Measurements from ENCODE around the gene PLRG1. TPM values are rescaled to one million over a fixed set of nuclear protein-coding genes. Genes with fewer than 3 reads are reported as not detected.

PLRG1 gene
- total RNA-seq, 1 donor from 2014 or later: 92.7 TPM

DNA sequence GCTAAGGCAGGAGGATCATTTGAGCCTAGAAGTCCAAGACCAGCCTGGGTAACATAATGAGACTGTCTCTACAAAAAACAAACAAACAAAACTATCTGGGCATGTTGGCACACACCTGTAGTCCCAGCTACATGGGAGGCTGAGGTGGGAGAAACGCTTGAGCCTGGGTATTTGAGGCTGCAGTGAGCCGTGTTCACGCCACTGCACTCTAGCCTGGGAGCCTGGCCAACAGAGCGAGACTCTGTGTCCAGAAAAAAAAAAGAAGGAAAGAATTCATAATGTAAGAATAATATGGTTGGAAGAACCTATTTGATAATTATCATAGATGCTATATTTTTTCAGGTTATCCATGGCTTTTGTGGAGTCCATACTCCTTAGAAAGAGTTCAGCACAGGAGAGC lies 32.6 kb downstream of the PLRG1 start:
- Histone ChIP-seq H2AFZ (replicated peaks) (no peak overlapping the region), H3K27me3 (no peaks in the 10 kb centered on the region), H3K4me2 (no peak overlapping the region), H4K20me1 (ENCODE audit: low read depth) (no peaks in the 10 kb centered on the region), H3K36me3 (no peaks in the 10 kb centered on the region), H3F3A (ENCODE audit: low read depth) (no peaks in the 10 kb centered on the region), H3K9me3 (ENCODE audit: low read depth) (no peaks in the 10 kb centered on the region), H3K4me1 (peaks cover 10% of the 10 kb centered on the region), H3K9ac (no peak overlapping the region), H3K4me3 (no peak overlapping the region), H3K79me2 (ENCODE audit: low read depth) (no peaks in the 10 kb centered on the region), H3K27ac (no peak overlapping the region)
- H3K4me3 Mint-ChIP-seq: no peak overlapping the region
- H3K36me3 Mint-ChIP-seq: no peaks in the 10 kb centered on the region
- peaks cover 10% of the 10 kb centered on the region for H3K9me3 Mint-ChIP-seq
- DNase-seq (ENCODE audit: low spot score): no peak
- peaks cover 67% of the 10 kb centered on the region for H3K4me1 Mint-ChIP-seq
- no peaks in the 10 kb centered on the region for H3K27me3 Mint-ChIP-seq (ENCODE audit: insufficient read depth, low read depth)
- TF ChIP-seq EZH2 (IDR thresholded peaks at IDR 0.05) (no peak), EZH2phosphoT487 (IDR thresholded peaks at IDR 0.05) (no peak)
- TF ChIP-seq, protein P1, sequence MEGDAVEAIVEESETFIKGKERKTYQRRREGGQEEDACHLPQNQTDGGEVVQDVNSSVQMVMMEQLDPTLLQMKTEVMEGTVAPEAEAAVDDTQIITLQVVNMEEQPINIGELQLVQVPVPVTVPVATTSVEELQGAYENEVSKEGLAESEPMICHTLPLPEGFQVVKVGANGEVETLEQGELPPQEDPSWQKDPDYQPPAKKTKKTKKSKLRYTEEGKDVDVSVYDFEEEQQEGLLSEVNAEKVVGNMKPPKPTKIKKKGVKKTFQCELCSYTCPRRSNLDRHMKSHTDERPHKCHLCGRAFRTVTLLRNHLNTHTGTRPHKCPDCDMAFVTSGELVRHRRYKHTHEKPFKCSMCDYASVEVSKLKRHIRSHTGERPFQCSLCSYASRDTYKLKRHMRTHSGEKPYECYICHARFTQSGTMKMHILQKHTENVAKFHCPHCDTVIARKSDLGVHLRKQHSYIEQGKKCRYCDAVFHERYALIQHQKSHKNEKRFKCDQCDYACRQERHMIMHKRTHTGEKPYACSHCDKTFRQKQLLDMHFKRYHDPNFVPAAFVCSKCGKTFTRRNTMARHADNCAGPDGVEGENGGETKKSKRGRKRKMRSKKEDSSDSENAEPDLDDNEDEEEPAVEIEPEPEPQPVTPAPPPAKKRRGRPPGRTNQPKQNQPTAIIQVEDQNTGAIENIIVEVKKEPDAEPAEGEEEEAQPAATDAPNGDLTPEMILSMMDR (IDR thresholded peaks at IDR 0.05): no peak
- H3K27ac Mint-ChIP-seq: peak overlapping the region; percentile 70

DNA sequence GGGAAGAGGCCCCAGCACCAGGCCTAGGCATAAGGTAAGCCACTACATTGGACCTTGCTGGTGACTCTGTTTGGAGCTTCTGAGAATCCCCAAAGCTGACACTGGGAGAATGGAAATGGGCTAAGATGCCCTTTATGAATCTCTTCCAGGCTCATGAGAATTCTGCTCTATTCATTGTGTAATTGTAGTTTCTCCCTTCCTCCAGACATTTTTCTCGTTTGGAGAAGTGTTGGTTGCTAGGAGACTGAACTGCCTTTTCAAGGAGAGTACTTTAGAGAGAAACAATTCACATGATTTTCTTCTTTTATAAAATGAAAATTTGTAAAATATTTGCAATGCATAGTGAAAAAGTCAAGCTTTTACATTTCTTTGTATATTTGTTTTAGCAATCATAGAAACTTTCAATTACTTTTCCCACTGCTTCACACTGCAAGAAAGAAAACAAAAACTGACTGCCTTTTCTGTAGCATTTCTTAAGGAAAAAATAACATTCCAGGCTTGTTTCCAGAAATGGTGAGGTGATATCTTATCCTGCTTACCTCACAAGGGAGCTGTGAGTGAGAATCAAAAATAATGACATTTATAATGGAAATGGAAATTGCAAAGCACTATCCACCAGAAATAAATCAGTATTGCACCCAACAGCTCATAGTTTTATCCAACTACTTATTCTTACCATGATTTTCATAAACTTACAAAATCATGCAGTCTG lies 33.7 kb downstream of the PLRG1 start:
- Histone ChIP-seq H3K4me3 (no peak overlapping the region), H2AFZ (replicated peaks) (no peak overlapping the region), H3K9ac (no peak overlapping the region), H3K9me3 (ENCODE audit: low read depth) (no peaks in the 10 kb centered on the region), H3K4me1 (peaks cover 17% of the 10 kb centered on the region), H3K36me3 (no peaks in the 10 kb centered on the region), H3K27ac (no peak overlapping the region), H3K27me3 (no peaks in the 10 kb centered on the region), H3K4me2 (no peak overlapping the region), H3F3A (ENCODE audit: low read depth) (no peaks in the 10 kb centered on the region), H4K20me1 (ENCODE audit: low read depth) (no peaks in the 10 kb centered on the region), H3K79me2 (ENCODE audit: low read depth) (no peaks in the 10 kb centered on the region)
- no peak for TF ChIP-seq EZH2 (IDR thresholded peaks at IDR 0.05)
- TF ChIP-seq, protein P1 (IDR thresholded peaks at IDR 0.05): no peak
- TF ChIP-seq EZH2phosphoT487 (IDR thresholded peaks at IDR 0.05): no peak
- Mint-ChIP-seq H3K27me3 (ENCODE audit: insufficient read depth, low read depth) (peaks cover 2% of the 10 kb centered on the region), H3K36me3 (no peaks in the 10 kb centered on the region), H3K4me3 (no peak overlapping the region), H3K9me3 (peaks cover 10% of the 10 kb centered on the region), H3K27ac (peak overlapping the region; percentile 97), H3K4me1 (peaks cover 67% of the 10 kb centered on the region)
- DNase-seq (ENCODE audit: low spot score): no peak

DNA sequence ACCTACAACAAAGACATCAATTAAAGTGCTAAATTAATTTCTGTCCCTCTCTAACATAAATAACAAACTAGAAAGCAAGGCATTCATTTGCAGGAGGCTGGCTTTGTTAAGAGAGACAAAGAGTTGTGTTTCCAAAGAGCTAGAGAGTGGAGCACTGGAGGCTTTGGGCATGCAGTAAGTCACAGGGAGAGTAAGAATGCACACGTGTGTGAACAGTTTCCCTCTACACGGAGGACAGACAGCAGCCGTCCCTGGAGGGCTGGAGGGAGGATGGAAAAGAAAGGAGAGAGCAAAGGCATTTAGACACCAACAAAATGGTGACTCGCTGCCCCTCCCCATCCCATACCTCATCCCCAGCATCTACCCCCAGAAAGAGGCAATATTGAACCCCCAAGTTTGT lies 38.2 kb downstream of the PLRG1 start:
- H3K4me3 ChIP-seq: no peak overlapping the region
- Mint-ChIP-seq H3K4me1 (peaks cover 32% of the 10 kb centered on the region), H3K36me3 (no peaks in the 10 kb centered on the region), H3K27me3 (ENCODE audit: insufficient read depth, low read depth) (peaks cover 2% of the 10 kb centered on the region), H3K4me3 (no peak overlapping the region), H3K27ac (peak overlapping the region; percentile 85), H3K9me3 (peaks cover 10% of the 10 kb centered on the region)
- H3K9me3 ChIP-seq (ENCODE audit: low read depth): no peaks in the 10 kb centered on the region
- no peak overlapping the region for H3K27ac ChIP-seq
- H3K9ac ChIP-seq: no peak overlapping the region
- H3K27me3 ChIP-seq: no peaks in the 10 kb centered on the region
- no peak overlapping the region for H3K4me2 ChIP-seq
- TF ChIP-seq EZH2phosphoT487 (IDR thresholded peaks at IDR 0.05): no peak
- no peaks in the 10 kb centered on the region for H4K20me1 ChIP-seq (ENCODE audit: low read depth)
- no peak for DNase-seq (ENCODE audit: low spot score)
- no peaks in the 10 kb centered on the region for H3K36me3 ChIP-seq
- no peaks in the 10 kb centered on the region for H3K79me2 ChIP-seq (ENCODE audit: low read depth)
- no peaks in the 10 kb centered on the region for H3F3A ChIP-seq (ENCODE audit: low read depth)
- H2AFZ ChIP-seq (replicated peaks): peak overlapping the region; percentile 66
- H3K4me1 ChIP-seq: peaks cover 6% of the 10 kb centered on the region

DNA sequence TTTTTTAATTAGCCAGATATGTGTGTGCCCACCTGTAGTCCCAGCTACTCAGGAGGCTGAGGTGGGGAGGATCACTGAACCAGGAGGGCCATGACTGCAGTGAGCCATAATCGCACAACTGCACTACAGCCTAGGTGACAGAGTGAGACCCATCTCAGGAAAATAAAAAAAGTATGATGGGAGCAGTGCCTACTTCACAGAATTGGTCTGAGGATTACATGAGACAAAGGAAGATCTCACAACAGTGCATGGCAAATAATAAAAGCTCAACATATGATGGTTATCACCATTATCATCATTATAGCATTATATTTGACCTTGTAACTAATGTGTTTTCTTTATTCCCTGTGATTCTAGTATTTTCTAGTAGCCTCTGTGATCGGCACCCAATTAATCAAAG lies 38.7 kb downstream of the PLRG1 start:
- Histone ChIP-seq H3K27me3 (no peaks in the 10 kb centered on the region), H3K9ac (no peak overlapping the region), H4K20me1 (ENCODE audit: low read depth) (no peaks in the 10 kb centered on the region), H3K4me1 (peaks cover 6% of the 10 kb centered on the region), H3K36me3 (no peaks in the 10 kb centered on the region), H3K79me2 (ENCODE audit: low read depth) (no peaks in the 10 kb centered on the region), H3K4me2 (no peak overlapping the region), H3K9me3 (ENCODE audit: low read depth) (no peaks in the 10 kb centered on the region), H3K4me3 (no peak overlapping the region), H2AFZ (replicated peaks) (peak overlapping the region; percentile 66), H3F3A (ENCODE audit: low read depth) (no peaks in the 10 kb centered on the region), H3K27ac (no peak overlapping the region)
- Mint-ChIP-seq H3K4me1 (peaks cover 27% of the 10 kb centered on the region), H3K9me3 (peaks cover 10% of the 10 kb centered on the region), H3K27me3 (ENCODE audit: insufficient read depth, low read depth) (peaks cover 2% of the 10 kb centered on the region), H3K27ac (no peak overlapping the region), H3K4me3 (no peak overlapping the region), H3K36me3 (no peaks in the 10 kb centered on the region)
- TF ChIP-seq EZH2phosphoT487 (IDR thresholded peaks at IDR 0.05): no peak
- TF ChIP-seq, protein P1 (IDR thresholded peaks at IDR 0.05): no peak
- DNase-seq (ENCODE audit: low spot score): no peak

Measured in neural progenitor cell (in vitro differentiated cells).